Prostate gland (tissue), 2 donors: ENCODE data around the gene CTNNA3.

Source experiments
- POLR2A ChIP-seq: fragments of 450-650 bp; IDR thresholded peaks from one replicate; pipeline ENCODE4 v1.6.1; 2016; ENCODE audit warnings: antibody characterized with exemption, mild to moderate bottlenecking
- TF ChIP-seq, protein P1 (sequence below), 4 experiments: fragments of 200-600 bp in 2 of 4; fragments of 450-650 bp in 2 of 4; sonication (generic) in 2 of 4; IDR thresholded peaks; 1 replicate in 3 of 4; 2 replicates in 1 of 4; pipeline ENCODE4 v1.5.1; 2016 to 2019; ENCODE audit warnings: antibody characterized with exemption in 4 of 4, mild to moderate bottlenecking in 2 of 4, moderate library complexity in 2 of 4

DNA sequence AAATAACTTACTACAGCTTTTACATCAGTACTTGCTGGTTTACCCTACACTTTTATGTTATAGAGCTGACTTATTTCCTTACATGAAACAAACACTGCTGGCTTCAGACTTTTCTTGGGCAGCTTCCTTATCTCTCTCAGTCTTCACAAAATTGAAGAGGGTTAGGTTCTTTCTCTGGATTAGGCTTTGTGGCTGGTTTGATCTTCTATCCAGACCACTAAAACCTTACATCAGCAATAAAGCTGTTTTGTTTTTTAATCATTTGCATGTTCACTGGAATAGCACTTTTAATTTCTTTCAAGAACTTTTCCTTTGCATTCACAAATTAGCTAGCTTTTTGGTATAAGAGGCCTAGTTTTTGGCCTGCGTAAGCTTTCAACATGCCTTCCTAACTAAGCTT is 551.5 kb downstream of the CTNNA3 start:
- TF ChIP-seq POLR2A, result no peak
- TF ChIP-seq, protein P1, sequence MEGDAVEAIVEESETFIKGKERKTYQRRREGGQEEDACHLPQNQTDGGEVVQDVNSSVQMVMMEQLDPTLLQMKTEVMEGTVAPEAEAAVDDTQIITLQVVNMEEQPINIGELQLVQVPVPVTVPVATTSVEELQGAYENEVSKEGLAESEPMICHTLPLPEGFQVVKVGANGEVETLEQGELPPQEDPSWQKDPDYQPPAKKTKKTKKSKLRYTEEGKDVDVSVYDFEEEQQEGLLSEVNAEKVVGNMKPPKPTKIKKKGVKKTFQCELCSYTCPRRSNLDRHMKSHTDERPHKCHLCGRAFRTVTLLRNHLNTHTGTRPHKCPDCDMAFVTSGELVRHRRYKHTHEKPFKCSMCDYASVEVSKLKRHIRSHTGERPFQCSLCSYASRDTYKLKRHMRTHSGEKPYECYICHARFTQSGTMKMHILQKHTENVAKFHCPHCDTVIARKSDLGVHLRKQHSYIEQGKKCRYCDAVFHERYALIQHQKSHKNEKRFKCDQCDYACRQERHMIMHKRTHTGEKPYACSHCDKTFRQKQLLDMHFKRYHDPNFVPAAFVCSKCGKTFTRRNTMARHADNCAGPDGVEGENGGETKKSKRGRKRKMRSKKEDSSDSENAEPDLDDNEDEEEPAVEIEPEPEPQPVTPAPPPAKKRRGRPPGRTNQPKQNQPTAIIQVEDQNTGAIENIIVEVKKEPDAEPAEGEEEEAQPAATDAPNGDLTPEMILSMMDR (IDR thresholded peaks at IDR 0.05), result no peak
